Measurements from ENCODE around the gene USP47. TPM values are rescaled to one million over a fixed set of nuclear protein-coding genes. Genes with fewer than 3 reads are reported as not detected.

USP47 gene
- total and polyA plus RNA-seq, 2 donors (not counting 1 experiment from before 2014, with no cell fraction given), result 12.8 to 52.9 TPM

DNA sequence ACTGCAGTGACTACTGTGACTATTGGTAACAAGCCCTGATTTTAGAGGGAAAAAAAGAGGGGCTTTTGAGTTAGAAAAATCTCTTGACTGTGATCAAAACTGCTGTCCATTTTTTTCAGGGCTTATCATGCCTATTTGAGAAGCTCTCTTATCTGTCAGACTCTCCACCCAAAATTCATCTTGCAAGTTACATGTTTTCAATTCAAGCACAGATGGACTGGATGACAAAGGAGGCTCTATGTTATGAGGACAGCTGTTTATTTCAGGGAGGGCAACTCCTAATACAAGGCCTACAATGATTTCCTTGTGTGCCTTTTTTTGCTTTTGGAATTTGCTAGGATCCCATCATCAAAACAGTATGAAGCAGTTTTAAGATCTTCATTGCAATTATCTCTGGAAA, 35.2 kb upstream of the USP47 start:
- TF ChIP-seq EZH2 (IDR thresholded peaks at IDR 0.05; ENCODE audit: borderline replicate concordance, insufficient read depth, low read depth, low read length, poor library complexity, severe bottlenecking), result no peak
- TF ChIP-seq, protein P1, sequence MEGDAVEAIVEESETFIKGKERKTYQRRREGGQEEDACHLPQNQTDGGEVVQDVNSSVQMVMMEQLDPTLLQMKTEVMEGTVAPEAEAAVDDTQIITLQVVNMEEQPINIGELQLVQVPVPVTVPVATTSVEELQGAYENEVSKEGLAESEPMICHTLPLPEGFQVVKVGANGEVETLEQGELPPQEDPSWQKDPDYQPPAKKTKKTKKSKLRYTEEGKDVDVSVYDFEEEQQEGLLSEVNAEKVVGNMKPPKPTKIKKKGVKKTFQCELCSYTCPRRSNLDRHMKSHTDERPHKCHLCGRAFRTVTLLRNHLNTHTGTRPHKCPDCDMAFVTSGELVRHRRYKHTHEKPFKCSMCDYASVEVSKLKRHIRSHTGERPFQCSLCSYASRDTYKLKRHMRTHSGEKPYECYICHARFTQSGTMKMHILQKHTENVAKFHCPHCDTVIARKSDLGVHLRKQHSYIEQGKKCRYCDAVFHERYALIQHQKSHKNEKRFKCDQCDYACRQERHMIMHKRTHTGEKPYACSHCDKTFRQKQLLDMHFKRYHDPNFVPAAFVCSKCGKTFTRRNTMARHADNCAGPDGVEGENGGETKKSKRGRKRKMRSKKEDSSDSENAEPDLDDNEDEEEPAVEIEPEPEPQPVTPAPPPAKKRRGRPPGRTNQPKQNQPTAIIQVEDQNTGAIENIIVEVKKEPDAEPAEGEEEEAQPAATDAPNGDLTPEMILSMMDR (IDR thresholded peaks at IDR 0.05), result no peak

GRCh38 chr11:11807811-11808782, 33.7 kb upstream of the USP47 start:
- 100% methylated on average over 1 of the region's 8 CpGs for WGBS (ENCODE audit: insufficient coverage)
- Histone ChIP-seq H3K4me3 (ENCODE audit: control extremely low read depth in 1 of 5, extremely low read depth in 1 of 5, insufficient read depth in 1 of 5, low read depth in 2 of 5, low read length in 4 of 5) (no peak overlapping the region), H3K4me2 (replicated peaks; ENCODE audit: low read depth, low read length, poor library complexity, severe bottlenecking) (no peak overlapping the region), H4K20me1 (ENCODE audit: control insufficient read depth, insufficient read depth, low read length, poor library complexity, severe bottlenecking) (no peaks in the 10 kb centered on the region), H3K27ac (ENCODE audit: low read length in 2 of 2) (no peak overlapping the region), H3K9ac (ENCODE audit: low read length) (no peak overlapping the region), H3K36me3 (replicated peaks in 1 of 2; ENCODE audit: control extremely low read depth in 1 of 2, control insufficient read depth in 1 of 2, extremely low read depth in 1 of 2, insufficient read depth in 2 of 2, low read length in 1 of 2) (no peaks in the 10 kb centered on the region), H3K9me3 (ENCODE audit: control extremely low read depth in 1 of 3, control insufficient read depth in 2 of 3, insufficient read depth in 1 of 3, low read length in 2 of 3) (peaks cover 0 to 5% (median 0%) of the 10 kb centered on the region in 3 donors), H3K4me1 (ENCODE audit: control insufficient read depth in 2 of 2, insufficient read depth in 2 of 2, low read length in 2 of 2) (no peaks in the 10 kb centered on the region), H2AFZ (ENCODE audit: insufficient read depth, low read depth, low read length, poor library complexity, severe bottlenecking) (no peak overlapping the region), H3K27me3 (replicated peaks in 1 of 4; ENCODE audit: control extremely low read depth in 1 of 4, control insufficient read depth in 3 of 4, insufficient read depth in 4 of 4, low read length in 3 of 4) (peaks cover 0 to 4% (median 0%) of the 10 kb centered on the region in 4 experiments), H3K79me2 (ENCODE audit: control insufficient read depth, insufficient read depth, low read length) (no peaks in the 10 kb centered on the region)
- ChIA-PET POLR2A (no interaction called here), CTCF (interaction anchor here (0.8 to 3.1 kb wide), 5 partner anchors 9 to 236 kb away, joined by 3 to 16 read pairs (median 3); no protein-coding TSS in a partner anchor)
- Mint-ChIP-seq H3K9me3 (ENCODE audit: insufficient read depth) (no peaks in the 10 kb centered on the region), H3K27ac (no peak overlapping the region), H3K27me3 (peaks cover 22% of the 10 kb centered on the region), H3K4me3 (no peak overlapping the region), H3K4me1 (no peaks in the 10 kb centered on the region)
- DNase-seq (no peak), ATAC-seq (ENCODE audit: low read depth) (no peak)
- TF ChIP-seq, protein P1 (IDR thresholded peaks at IDR 0.05), result no peak
- no peak for TF ChIP-seq EZH2 (IDR thresholded peaks at IDR 0.05; ENCODE audit: borderline replicate concordance, insufficient read depth, low read depth, low read length, poor library complexity, severe bottlenecking)
- intact Hi-C loops (cut with micrococcal nuclease), result no loop called here

More for the DNA sequence above, 35.2 kb upstream of the USP47 start:
- ChIA-PET POLR2A (no interaction called here), CTCF (interaction anchor here (1.0 to 3.1 kb wide), 4 partner anchors 8 to 238 kb away, joined by 3 to 16 read pairs (median 4); no protein-coding TSS in a partner anchor)
- H3K27me3 Mint-ChIP-seq, result peaks cover 21% of the 10 kb centered on the region
- no peaks in the 10 kb centered on the region for H3K36me3 ChIP-seq (replicated peaks in 1 of 2; ENCODE audit: control extremely low read depth in 1 of 2, control insufficient read depth in 1 of 2, extremely low read depth in 1 of 2, insufficient read depth in 2 of 2, low read length in 1 of 2)
- ATAC-seq (ENCODE audit: low read depth) (no peak), DNase-seq (no peak)
- no peak overlapping the region for H3K4me3 ChIP-seq (ENCODE audit: control extremely low read depth in 1 of 5, extremely low read depth in 1 of 5, insufficient read depth in 1 of 5, low read depth in 2 of 5, low read length in 4 of 5)
- no peaks in the 10 kb centered on the region for H3K9me3 Mint-ChIP-seq (ENCODE audit: insufficient read depth)
- H3K27ac Mint-ChIP-seq, result no peak overlapping the region
- H3K79me2 ChIP-seq (ENCODE audit: control insufficient read depth, insufficient read depth, low read length), result no peaks in the 10 kb centered on the region
- H3K9me3 ChIP-seq (ENCODE audit: control extremely low read depth in 1 of 3, control insufficient read depth in 2 of 3, insufficient read depth in 1 of 3, low read length in 2 of 3), result peaks cover 0 to 5% (median 0%) of the 10 kb centered on the region in 3 donors
- peaks cover 0 to 4% (median under 1%) of the 10 kb centered on the region in 4 experiments for H3K27me3 ChIP-seq (replicated peaks in 1 of 4; ENCODE audit: control extremely low read depth in 1 of 4, control insufficient read depth in 3 of 4, insufficient read depth in 4 of 4, low read length in 3 of 4)
- no peak overlapping the region for H3K4me3 Mint-ChIP-seq
- no peaks in the 10 kb centered on the region for H3K4me1 Mint-ChIP-seq
- H3K27ac ChIP-seq (ENCODE audit: low read length in 2 of 2), result no peak overlapping the region
- no peak overlapping the region for H3K4me2 ChIP-seq (replicated peaks; ENCODE audit: low read depth, low read length, poor library complexity, severe bottlenecking)
- intact Hi-C loops (cut with micrococcal nuclease), result no loop called here
- no peak overlapping the region for H3K9ac ChIP-seq (ENCODE audit: low read length)
- no peaks in the 10 kb centered on the region for H4K20me1 ChIP-seq (ENCODE audit: control insufficient read depth, insufficient read depth, low read length, poor library complexity, severe bottlenecking)
- H2AFZ ChIP-seq (ENCODE audit: insufficient read depth, low read depth, low read length, poor library complexity, severe bottlenecking), result no peak overlapping the region
- no peaks in the 10 kb centered on the region for H3K4me1 ChIP-seq (ENCODE audit: control insufficient read depth in 2 of 2, insufficient read depth in 2 of 2, low read length in 2 of 2)
